GM19372 (cell line): ENCODE measurements around the gene MAP3K10.

ENCODE experiments used
- ATAC-seq: cut with Tn5 transposase; IDR thresholded peaks from one replicate; pipeline ENCODE4 v1.9.1; 2021; ENCODE audit warnings: mild to moderate bottlenecking, low read depth, moderate library complexity; ENCODE audit not compliant: unreplicated experiment

Gene MAP3K10

DNA sequence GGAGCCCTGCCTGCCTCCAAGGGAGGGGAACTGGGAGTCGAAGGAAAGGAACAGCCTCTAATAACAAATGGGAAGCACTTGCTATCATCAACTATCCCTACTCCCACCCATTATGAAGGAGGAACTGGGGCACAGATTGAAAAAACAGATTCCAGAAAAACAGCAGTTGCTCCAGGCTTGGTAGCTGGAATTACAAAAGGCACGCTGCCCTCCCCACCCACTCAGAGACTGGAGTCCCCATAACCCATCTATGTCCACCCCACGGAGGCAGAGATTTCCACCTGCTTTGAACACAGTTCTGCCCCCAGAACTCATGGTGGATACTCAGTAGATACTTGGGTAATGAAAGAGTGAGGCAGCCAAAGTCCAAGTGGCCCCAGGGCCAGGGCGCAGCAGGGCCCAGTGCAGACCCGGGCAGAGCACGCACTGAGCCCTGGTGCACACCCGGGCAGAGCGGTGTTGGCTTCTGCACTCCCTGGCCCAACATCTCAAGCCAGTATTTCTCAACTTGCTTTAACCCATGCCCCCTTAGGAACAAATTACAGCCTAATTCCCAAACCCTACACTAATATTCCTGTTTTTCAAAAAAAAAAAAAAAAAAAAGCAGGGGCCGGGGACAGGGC, 54.4 kb downstream of the MAP3K10 start:
- ATAC-seq: no peak

GRCh38 chr19:40246292-40247073, 55.3 kb downstream of the MAP3K10 start:
- ATAC-seq: no peak

GRCh38 chr19:40247178-40247577, 56.0 kb downstream of the MAP3K10 start:
- ATAC-seq: no peak

- no peak for ATAC-seq
These were observed 56.6 kb downstream of the MAP3K10 start for GRCh38 chr19:40247735-40248262.

- no peak for ATAC-seq
These were observed 58.0 kb downstream of the MAP3K10 start for GRCh38 chr19:40249201-40249600.

DNA sequence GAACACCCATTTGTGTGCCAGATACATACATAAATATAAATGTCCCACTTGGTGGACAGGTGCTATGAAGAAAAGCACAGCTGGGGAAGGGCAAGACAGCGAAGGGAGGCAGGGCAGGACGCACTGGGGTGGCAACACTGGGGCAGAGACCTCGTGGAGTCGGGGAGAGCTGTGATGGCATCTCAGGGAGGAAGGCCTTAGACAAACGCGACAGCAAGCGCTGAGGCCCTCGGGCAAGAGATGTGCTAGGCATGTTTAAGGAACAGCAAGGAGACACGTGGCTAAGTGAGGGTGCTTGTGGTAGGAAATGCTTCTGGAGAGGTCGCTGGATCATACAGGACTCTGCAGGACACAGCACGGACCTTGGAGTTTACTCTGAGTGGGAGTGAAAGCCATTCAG, 58.6 kb downstream of the MAP3K10 start:
- ATAC-seq: no peak

- ATAC-seq: no peak
These were observed 60.0 kb downstream of the MAP3K10 start for GRCh38 chr19:40251244-40251643.

DNA sequence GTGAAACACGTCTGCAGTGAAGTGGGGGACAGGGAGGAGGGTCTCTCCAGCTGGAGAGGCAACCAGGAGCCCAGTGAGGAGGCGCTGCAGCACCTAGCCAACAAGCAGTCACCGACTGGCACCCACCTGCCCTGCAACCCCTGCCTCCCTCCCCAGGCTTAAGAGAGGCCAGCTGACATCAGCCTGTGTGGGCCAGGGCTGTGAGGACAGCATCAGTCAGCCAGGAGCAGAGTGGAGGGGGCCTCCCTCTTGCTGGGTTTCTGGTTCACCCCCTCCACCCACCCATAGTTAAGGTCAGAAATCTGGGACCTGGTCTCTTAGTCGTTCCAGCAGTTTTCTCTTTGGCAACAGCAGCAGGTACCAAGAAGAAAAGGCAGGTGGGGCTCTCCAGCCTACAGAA, 60.8 kb downstream of the MAP3K10 start:
- no peak for ATAC-seq

GRCh38 chr19:40252395-40252794, 61.2 kb downstream of the MAP3K10 start:
- no peak for ATAC-seq

- ATAC-seq: no peak
These were observed 62.4 kb downstream of the MAP3K10 start for GRCh38 chr19:40253611-40254092.

DNA sequence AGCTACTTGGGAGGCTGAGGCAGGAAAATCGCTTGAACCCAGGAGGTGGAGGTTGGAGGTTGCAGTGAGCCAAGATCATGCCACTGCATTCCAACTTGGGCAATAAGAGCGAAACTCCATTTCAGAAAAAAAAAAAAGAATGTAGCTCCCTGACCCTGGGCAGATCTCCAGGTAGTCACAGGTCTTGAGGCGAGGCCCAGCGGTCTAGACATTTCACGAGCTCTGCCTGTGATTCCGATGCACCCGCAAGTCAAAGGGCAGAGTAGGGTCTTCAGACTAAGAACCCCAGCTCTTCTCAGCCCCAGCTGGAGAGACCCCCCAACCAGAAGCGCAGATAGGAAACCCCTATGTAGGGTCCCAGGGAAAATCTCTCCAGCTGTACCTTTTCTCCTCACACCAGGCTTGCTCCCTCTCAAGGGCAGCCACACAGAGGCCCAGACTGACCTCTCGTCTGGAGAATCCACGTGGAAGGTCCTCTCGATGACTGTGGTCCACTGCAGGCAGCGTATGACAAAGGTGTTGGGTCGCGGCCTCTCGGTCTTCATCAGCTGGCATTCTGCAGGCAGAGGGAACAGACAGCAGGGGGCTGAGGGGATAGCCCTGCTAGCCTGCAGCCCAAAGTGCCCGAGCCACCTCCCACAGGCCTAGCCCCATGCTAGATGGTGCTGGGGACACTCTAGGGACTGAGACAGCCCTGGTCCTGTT, 63.6 kb downstream of the MAP3K10 start:
- ATAC-seq: no peak

DNA sequence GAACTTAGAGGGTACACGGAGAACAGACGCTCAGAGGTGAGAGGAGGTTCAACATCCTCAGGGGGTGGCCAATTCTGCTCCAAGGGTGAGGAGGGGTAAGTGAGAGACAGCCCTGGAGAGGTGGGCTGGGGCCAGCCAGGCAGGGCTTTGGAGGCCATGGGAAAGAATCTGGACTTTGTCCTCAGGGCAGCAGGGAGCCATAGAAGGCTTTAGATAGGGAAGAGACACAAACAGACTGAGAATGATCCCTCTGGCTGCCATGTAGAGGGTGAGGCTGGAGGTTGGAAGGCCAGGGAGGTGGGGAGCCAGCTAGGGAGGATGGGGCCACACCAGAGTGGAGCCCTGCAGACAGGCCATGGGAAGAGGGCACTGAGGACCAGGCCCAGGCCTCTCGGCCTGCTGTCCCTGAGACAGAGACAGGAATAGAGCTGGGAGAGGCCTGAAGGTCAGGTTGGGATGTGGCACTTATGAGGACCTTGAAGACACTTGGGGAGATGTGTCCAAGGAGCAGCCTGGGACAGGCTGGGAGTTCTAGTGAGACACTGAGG, 64.5 kb downstream of the MAP3K10 start:
- no peak for ATAC-seq

- ATAC-seq: no peak
These were observed 65.3 kb downstream of the MAP3K10 start for GRCh38 chr19:40256512-40256911.

DNA sequence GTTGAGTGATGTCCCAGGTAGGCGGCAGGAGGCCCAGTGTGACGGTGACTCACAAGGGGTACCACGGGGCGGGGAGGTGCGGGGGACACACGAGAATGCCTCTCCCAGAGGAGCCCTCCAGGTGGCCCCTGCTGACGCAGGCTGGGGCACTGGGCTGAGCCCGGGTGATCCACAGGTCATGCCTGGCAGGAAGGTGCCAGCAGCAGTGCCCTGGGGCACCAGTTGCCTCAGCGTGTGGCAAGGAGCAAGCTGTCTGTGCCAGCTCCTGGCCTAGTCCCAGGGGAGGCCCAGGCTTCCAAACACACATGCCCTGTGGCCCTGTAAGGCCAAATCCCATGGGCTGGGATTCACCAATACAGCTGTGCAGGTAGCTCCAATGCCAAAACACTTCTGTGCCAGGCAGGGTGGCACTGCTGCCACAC, 65.9 kb downstream of the MAP3K10 start:
- ATAC-seq: no peak

DNA sequence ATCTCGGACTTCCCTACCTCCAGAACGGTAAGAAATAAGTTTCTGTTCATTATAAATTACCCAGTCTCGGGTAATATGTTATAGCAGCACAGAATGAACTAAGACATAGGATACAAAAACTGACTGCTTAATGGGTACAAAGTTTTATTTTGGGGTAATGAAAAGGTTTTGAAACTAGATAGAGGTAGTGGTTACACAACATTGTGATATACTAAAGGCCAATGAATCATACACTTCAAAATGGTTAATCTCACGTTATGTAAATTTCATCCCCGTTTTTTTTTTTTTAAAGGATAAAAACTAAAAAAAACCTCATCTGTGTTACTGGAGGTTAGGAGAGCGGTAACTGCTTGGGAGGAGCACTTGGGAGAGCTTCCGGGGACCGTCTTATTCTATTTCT, 70.4 kb downstream of the MAP3K10 start:
- no peak for ATAC-seq

GRCh38 chr19:40262422-40262821, 71.2 kb downstream of the MAP3K10 start:
- ATAC-seq: no peak

DNA sequence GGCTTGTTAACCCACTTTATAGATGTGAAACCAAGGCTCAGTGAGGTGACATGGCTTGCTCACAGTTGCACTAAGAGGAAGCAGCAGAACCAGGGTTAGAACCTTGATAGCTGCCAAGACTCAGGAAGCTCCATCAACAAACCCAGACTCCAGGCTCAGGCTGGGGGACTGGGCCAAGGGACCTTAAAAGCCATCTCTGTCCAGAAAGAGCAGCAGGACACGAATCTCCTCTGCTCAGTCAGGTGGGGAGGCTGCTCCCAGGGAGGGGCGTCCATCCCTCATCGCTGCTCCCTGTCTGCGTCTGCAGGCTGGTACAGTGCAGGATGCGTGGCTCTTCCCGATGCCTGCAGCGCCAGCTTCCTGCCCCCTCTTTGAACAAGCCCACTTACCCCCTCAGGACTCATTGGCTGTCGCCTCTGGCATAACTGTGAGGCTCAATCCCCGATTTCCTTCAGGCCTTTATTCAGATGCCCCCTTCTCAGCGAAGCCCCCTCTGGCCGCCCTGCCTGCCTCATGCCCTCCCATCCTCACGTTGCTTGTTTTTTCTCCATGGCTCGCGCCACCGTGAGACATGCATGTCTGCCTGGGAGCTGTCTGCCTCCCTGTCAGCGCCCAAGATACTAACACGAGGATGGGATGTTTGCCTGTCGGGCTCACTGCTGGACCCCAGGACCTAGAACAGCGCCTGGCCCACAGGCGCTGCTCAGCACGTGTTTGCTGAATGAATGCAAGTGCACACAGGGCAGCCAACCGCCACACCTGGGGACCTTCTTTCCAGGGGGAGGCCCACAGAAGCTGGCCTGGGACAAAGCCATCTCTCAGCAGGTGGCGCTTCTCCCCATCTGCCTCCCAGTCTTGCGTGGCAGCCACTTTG, 72.5 kb downstream of the MAP3K10 start:
- ATAC-seq: no peak

- ATAC-seq: no peak
These were observed 73.3 kb downstream of the MAP3K10 start for GRCh38 chr19:40264314-40265054.
